Measurements from ENCODE around the gene ZNF185. TPM values are rescaled to one million over a fixed set of nuclear protein-coding genes. Genes with fewer than 3 reads are reported as not detected.

ZNF185 gene
- total and polyA plus RNA-seq, 2 of the 8 experiments (the other 6 are each of a cell fraction or from before 2014, with no cell fraction given) = 15.6 to 20.1 TPM

GRCh38 chrX:152923599-152923998, 25.7 kb downstream of the ZNF185 start:
- H3K23me2 ChIP-seq (ENCODE audit: low read depth, low read length) = no peaks in the 10 kb centered on the region
- H4K5ac ChIP-seq (ENCODE audit: insufficient read length, low read depth, low read length) = no peak overlapping the region
- 83% methylated on average over 9 of the region's 10 CpGs; no CpG with 5 or more reads in 1 of the 2 experiments for WGBS, 2 experiments (ENCODE audit: extremely low coverage in 1 of 2, insufficient coverage in 1 of 2, insufficient read length in 1 of 2, insufficient replicate concordance in 2 of 2, low coverage in 1 of 2, low lambda C conversion rate in 2 of 2, missing lambda C conversion rate in 1 of 2)
- no peak overlapping the region for H2BK120ac ChIP-seq (replicated peaks; ENCODE audit: low read depth, low read length)
- H3K27ac ChIP-seq (ENCODE audit: low read depth, low read length) = no peak overlapping the region
- peaks cover 0 to 2% (median under 1%) of the 10 kb centered on the region in 4 experiments; a peak in 4 of 7 replicates for H3K4me1 ChIP-seq (replicated peaks in 1 of 4; ENCODE audit: control insufficient read depth in 3 of 4, insufficient read depth in 4 of 4, low read length in 3 of 4)
- no peaks in the 10 kb centered on the region for H3K27me3 ChIP-seq (replicated peaks in 1 of 4; ENCODE audit: control insufficient read depth in 3 of 4, extremely low read depth in 1 of 4, insufficient read depth in 3 of 4, low read length in 3 of 4)
- H2BK15ac ChIP-seq (ENCODE audit: low read length) = no peak overlapping the region
- no peak overlapping the region for H4K91ac ChIP-seq (replicated peaks; ENCODE audit: insufficient read length, low read length)
- H4K20me1 ChIP-seq (replicated peaks in 1 of 2; ENCODE audit: control insufficient read depth in 1 of 2, insufficient read depth in 2 of 2, low read length in 2 of 2) = no peaks in the 10 kb centered on the region
- no peak overlapping the region for H3K4ac ChIP-seq (replicated peaks; ENCODE audit: insufficient read length, low read depth, low read length)
- ChIA-PET POLR2A (ENCODE audit: partially characterized antibody) (no interaction called here), CTCF (ENCODE audit: partially characterized antibody) (interaction anchor here (0.8 to 1.7 kb wide), 2 partner anchors 9 to 11 kb away, joined by 3 to 8 read pairs; no protein-coding TSS in a partner anchor)
- no peak overlapping the region for H2AK5ac ChIP-seq (ENCODE audit: low read depth, low read length)
- no peaks in the 10 kb centered on the region for H3K79me1 ChIP-seq (ENCODE audit: low read depth, low read length)
- H3K36me3 ChIP-seq (ENCODE audit: control insufficient read depth in 2 of 4, insufficient read depth in 4 of 4, low read length in 3 of 4) = no peaks in the 10 kb centered on the region
- no peak overlapping the region for H3K4me3 ChIP-seq (ENCODE audit: extremely low read depth in 1 of 4, insufficient read depth in 2 of 4, low read depth in 3 of 4, low read length in 4 of 4)
- no peak overlapping the region for H3K4me2 ChIP-seq (ENCODE audit: insufficient read depth in 1 of 2, low read depth in 2 of 2, low read length in 2 of 2)
- no peak overlapping the region for H2AFZ ChIP-seq (ENCODE audit: low read length)
- H3K18ac ChIP-seq (ENCODE audit: extremely low read depth, low read length) = no peak overlapping the region
- H3K56ac ChIP-seq (replicated peaks; ENCODE audit: insufficient read length, low read depth, low read length) = no peak overlapping the region
- no peak overlapping the region for H2BK20ac ChIP-seq (ENCODE audit: low read length)
- no peak for DNase-seq (ENCODE audit: low read depth in 1 of 2, low spot score in 2 of 2)
- no peaks in the 10 kb centered on the region for H3K9me3 ChIP-seq (ENCODE audit: insufficient read depth in 2 of 2, low read depth in 1 of 2, low read length in 1 of 2)
- H3K79me2 ChIP-seq (ENCODE audit: control insufficient read depth in 1 of 2, insufficient read depth in 2 of 2, low read length in 2 of 2) = no peaks in the 10 kb centered on the region
- no peak overlapping the region for H3K9ac ChIP-seq (replicated peaks in 1 of 4; ENCODE audit: extremely low read depth in 1 of 4, low read depth in 3 of 4, low read length in 3 of 4)
- no peak overlapping the region for H4K8ac ChIP-seq (ENCODE audit: extremely low read depth, insufficient read depth, low read length)
- no peak overlapping the region for H3K23ac ChIP-seq (ENCODE audit: insufficient read length)
- H2BK12ac ChIP-seq (ENCODE audit: low read depth, low read length) = no peak overlapping the region
- H3K14ac ChIP-seq (ENCODE audit: insufficient read length) = no peak overlapping the region
- H2BK5ac ChIP-seq (ENCODE audit: low read depth, low read length) = no peak overlapping the region
- FAIRE-seq = no peak
- TF ChIP-seq CREB1 (IDR thresholded peaks at IDR 0.05) = no peak

Measured in H1 (cell line).